ENCODE measurements around the gene ZNF286A.
"Not testable (repeated sequence)": the region's sequence is repeated elsewhere in the genome, so short reads cannot be mapped to it uniquely, and the experiment has no call there.

DNA sequence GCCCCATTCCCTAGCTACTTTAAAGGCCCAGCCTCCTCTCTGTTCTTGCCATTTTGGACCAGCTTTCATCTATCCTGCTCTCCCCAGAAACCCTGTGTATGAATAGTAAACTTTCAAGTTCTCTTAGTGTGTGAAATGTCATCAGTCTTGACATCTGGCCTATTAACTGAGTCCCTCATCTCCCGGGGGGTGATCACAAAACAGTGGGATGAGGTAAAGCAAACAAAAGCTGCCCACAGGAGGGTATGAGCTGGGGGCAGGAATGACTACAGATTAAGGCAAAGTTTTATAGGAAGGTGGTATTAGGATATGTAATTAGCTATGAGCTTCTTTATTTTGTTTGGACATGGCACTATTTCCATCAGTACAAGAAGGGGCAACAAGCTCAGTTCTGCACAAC, 24.9 kb upstream of the ZNF286A start:
- TF ChIP-seq POLR2AphosphoS5 (IDR thresholded peaks at IDR 0.05; ENCODE audit: low read depth, low read length); REST (IDR thresholded peaks at IDR 0.05; ENCODE audit: insufficient read depth in 1 of 2, low read depth in 2 of 2, low read length in 1 of 2); TCF7L2 (IDR thresholded peaks at IDR 0.05; ENCODE audit: low read depth, low read length); SIN3A (IDR thresholded peaks at IDR 0.05; ENCODE audit: borderline replicate concordance, insufficient read depth, low read depth, low read length): not testable (repeated sequence)
- TF ChIP-seq, protein P1, sequence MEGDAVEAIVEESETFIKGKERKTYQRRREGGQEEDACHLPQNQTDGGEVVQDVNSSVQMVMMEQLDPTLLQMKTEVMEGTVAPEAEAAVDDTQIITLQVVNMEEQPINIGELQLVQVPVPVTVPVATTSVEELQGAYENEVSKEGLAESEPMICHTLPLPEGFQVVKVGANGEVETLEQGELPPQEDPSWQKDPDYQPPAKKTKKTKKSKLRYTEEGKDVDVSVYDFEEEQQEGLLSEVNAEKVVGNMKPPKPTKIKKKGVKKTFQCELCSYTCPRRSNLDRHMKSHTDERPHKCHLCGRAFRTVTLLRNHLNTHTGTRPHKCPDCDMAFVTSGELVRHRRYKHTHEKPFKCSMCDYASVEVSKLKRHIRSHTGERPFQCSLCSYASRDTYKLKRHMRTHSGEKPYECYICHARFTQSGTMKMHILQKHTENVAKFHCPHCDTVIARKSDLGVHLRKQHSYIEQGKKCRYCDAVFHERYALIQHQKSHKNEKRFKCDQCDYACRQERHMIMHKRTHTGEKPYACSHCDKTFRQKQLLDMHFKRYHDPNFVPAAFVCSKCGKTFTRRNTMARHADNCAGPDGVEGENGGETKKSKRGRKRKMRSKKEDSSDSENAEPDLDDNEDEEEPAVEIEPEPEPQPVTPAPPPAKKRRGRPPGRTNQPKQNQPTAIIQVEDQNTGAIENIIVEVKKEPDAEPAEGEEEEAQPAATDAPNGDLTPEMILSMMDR (IDR thresholded peaks at IDR 0.05): not testable (repeated sequence)
